Esophagus squamous epithelium (tissue), 4 donors: ENCODE results near the gene BNC2.

Experiments
- POLR2A ChIP-seq, 4 donors: fragments of 450-650 bp; IDR thresholded peaks; one replicate each; pipeline ENCODE4 v1.6.1; 2017; ENCODE audit warnings: antibody characterized with exemption in 4 of 4, mild to moderate bottlenecking in 4 of 4, moderate library complexity in 3 of 4
- TF ChIP-seq, protein P1 (sequence below), 6 experiments: fragments of 450-650 bp in 4 of 6; fragments of 200-600 bp in 2 of 6; sonication (generic) in 2 of 6; IDR thresholded peaks; one replicate each; pipeline ENCODE4 v1.5.1; 2016 to 2019; ENCODE audit warnings: antibody characterized with exemption in 6 of 6, mild to moderate bottlenecking in 4 of 6, moderate library complexity in 4 of 6

DNA sequence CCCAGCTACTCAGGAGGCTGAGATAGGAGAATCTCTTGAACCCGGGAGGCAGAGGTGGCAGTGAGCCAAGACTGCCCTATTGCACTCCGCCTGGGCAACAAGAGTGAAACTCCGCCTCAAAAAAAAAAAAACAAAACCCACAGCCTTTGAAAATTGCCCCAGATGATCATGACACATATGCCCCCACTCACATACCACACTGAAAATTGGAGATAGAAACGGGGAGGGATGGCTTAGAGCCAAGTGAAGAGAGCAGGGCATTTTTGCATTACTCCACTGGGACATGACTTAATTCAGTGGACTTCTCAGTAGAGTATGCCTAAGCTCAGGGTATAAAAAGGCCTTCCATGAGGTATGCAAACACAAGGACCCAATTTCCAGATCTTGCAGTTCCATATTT lies 309.3 kb downstream of the BNC2 start:
- TF ChIP-seq, protein P1, sequence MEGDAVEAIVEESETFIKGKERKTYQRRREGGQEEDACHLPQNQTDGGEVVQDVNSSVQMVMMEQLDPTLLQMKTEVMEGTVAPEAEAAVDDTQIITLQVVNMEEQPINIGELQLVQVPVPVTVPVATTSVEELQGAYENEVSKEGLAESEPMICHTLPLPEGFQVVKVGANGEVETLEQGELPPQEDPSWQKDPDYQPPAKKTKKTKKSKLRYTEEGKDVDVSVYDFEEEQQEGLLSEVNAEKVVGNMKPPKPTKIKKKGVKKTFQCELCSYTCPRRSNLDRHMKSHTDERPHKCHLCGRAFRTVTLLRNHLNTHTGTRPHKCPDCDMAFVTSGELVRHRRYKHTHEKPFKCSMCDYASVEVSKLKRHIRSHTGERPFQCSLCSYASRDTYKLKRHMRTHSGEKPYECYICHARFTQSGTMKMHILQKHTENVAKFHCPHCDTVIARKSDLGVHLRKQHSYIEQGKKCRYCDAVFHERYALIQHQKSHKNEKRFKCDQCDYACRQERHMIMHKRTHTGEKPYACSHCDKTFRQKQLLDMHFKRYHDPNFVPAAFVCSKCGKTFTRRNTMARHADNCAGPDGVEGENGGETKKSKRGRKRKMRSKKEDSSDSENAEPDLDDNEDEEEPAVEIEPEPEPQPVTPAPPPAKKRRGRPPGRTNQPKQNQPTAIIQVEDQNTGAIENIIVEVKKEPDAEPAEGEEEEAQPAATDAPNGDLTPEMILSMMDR (IDR thresholded peaks at IDR 0.05), result no peak
- no peak for TF ChIP-seq POLR2A (IDR thresholded peaks at IDR 0.05)
